NOMO-1 treated with dmso at 0.1 percent for 144 hours (cell line): ENCODE data around the gene CCDC185.
"Not testable (repeated sequence)": the region's sequence is repeated elsewhere in the genome, so short reads cannot be mapped to it uniquely, and the experiment has no call there.

Experiments used
- DNase-seq: peaks from one replicate; lab custom pipeline; 2025; ENCODE audit not compliant: unreplicated experiment; lab: John Stamatoyannopoulos, UW

Gene CCDC185

DNA sequence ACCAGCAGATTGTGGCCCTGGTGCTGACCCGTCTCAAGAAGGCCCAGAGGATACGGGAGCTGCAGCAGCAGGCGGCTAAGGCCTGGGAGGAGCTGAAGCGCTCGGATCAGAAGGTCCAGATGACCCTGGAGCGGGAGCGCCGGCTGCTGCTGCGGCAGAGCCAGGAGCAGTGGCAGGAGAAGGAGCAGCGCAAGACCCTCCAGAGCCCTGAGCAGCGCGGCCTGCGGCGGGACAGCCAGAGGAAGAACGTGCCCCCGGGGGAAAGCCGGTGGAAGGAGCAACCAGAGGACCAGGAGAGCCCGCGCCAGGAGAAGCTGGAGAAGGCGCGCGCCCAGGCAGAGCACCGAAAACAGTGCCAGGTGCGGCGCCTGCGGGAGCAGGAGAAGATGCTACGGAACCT lies 1.0 kb downstream of the CCDC185 start:
- no peak for DNase-seq

DNA sequence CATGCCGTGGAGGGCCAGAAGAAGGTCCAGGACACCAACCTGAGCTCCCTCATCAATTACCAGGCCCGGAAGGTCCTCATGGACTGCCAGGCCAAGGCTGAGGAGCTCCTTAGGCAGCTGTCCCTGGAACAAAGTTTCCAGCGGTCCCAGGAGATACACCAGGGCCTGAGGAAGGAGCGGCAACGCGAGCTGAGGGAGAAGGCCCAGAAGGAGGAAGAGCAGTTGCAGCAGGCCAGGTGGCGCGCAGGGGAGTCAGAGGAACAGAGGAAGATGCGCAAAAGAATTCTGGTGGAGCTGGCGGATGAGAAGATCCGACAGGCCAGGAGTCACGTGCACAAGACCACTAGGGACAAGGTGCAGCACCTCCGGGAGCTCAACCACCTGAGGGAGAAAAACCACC lies 1.5 kb downstream of the CCDC185 start:
- no peak for DNase-seq

GRCh38 chr1:223399393-223399792 lies 6.2 kb downstream of the CCDC185 start:
- DNase-seq: not testable (repeated sequence)

DNA sequence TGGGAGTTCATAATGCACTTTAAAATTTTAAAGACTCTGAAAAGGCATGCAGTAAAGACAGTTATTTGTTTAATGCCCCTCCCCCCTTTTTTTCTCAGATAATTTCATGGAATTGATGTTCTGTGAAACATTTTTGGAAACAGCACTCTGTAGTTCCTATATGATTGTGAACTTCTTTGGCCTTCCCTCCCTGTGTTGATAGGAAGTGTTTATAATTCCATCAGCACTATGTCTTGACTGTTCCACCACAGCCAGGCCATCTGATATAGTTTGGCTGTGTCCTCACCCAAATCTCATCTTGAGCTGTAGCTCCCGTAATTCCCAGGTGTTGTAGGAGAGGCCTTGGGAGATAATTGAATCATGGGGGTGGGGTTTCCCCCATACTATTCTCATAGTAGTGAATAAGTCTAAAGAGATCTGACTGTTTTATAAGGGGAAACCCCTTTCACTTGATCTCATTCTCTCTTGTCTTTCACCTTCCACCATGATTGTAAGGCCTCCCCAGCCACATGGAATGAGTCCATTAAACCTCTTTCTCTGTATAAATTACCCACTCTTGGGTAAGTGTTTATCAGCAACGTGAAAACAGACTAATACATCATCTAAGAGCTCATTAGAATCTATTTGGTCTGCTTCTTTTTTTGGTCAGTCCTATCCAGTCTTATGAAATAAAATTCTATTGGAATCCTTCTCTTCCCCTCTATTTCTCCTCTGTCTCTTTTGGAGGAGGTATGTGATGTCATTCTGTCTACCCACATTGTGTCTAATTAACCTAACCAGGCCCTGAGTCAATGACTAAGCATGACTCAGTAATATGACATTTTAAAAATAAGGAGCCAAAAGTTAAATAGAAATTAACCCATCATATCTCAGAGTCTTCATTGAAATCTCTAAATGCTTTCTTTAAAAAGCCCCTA lies 8.9 kb downstream of the CCDC185 start:
- DNase-seq: no peak

DNA sequence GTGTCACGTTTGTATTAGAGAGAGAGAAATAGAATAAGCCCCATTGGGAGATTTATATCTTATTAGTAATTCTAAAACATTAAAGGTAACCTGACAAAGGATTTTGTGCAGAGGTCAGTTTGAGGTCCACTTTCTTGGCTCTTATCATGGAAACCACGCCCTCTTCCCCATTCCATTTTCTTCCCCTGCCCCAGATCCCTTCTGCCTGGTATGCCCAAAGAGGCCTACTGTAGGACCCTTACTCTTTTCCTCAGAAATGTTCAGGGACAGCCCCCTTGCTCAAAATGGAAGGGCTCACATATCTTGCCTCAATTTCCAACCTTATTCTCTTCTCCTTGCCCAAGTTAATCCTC lies 9.6 kb downstream of the CCDC185 start:
- no peak for DNase-seq

- no peak for DNase-seq
Observed at GRCh38 chr1:223403184-223403815, 10.1 kb downstream of the CCDC185 start.

DNA sequence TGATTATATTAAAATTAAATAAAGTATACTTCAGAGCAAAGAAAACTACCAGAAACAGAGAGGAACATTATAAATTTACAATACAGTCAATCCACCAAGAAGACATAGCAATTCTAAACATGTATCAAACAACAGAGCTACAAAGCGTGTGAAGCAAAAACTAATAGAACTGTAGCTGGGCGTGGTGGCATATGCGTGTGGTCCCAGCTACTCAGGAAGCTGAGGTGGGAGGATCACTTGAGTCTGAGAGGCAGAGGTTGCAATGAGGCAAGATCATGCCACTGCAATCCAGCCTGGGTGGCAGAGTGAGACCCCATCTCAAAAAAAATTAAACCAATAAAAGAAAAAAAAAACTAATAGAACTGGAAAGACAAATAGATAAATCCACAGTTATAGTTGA lies 12.3 kb downstream of the CCDC185 start:
- no peak for DNase-seq

DNA sequence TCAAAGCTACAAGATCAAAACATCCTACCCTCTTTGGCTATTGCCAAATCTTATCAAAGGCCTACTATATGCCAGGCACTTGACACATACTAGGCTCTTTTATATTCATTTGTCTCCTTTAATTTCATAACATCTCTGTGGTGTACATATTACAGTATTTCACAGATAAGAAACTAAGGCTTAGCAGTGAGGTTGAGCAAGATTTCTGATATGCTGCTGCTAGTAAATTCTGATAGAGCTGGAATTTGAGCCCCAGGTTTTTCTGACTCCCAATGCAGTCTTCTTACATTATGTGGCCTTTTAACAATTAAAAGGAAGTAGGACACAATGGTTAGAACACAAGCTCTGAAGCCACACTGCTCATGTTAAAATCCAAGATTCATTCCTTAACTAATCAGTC lies 16.8 kb downstream of the CCDC185 start:
- no peak for DNase-seq

DNA sequence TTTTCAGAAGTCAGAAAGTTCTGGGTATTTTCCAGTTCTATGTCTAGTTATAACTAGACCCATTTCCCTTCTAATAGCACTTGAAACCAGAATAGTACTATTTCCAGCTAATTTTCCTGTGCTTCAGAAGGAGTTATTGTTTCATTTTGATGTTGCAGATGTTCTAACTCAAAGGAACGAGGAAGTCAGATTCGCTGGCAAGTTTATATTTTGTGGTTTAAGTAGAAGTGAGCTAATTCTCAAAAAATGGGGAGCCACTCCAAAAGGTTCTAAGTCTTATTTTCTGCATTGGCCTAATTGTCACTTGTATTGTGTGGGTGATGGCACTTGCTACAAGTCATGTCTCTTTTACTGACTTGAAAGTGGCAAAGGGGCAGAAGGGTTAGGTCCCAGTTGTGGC lies 18.1 kb downstream of the CCDC185 start:
- DNase-seq: no peak

- no peak for DNase-seq
Observed at GRCh38 chr1:223411710-223412109, 18.5 kb downstream of the CCDC185 start.

GRCh38 chr1:223413216-223413615 lies 20.0 kb downstream of the CCDC185 start:
- DNase-seq: no peak

- DNase-seq: no peak
Observed at GRCh38 chr1:223417444-223417843, 24.2 kb downstream of the CCDC185 start.

DNA sequence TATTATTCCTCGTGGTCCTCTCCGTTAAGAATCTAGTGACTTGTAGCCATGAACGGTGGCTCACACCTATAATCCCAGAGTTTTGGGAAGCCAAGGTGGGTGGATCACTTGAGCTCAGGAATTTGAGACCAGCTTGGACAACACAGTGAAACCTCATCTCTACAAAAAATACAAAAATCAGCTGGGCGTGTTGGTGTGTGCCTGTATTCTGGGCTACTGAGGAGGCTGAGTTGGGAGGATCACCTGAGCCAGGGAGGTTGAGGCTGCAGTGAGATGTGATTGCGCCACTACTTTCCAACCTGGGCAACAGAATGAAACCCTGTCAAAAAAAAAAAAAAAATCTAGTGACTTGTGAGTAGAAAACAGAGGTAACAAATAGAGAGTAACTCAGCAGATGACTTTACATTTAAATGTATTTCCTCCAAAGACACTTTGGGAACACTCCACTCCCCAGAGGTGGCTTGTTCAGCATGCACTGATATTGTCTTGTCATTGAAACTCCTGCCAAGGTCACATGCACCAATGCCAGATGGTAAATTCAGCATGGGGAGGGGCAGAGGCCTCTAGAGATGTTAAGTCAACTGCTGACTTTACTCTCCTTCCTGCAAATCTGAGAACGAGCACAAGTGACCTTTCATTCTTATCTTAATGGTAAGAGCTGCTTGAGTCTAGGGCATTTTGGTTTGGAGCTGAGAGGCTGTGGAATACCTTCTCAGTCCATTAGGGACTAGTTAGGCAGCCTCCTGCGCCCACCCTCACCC lies 24.9 kb downstream of the CCDC185 start:
- DNase-seq: no peak

DNA sequence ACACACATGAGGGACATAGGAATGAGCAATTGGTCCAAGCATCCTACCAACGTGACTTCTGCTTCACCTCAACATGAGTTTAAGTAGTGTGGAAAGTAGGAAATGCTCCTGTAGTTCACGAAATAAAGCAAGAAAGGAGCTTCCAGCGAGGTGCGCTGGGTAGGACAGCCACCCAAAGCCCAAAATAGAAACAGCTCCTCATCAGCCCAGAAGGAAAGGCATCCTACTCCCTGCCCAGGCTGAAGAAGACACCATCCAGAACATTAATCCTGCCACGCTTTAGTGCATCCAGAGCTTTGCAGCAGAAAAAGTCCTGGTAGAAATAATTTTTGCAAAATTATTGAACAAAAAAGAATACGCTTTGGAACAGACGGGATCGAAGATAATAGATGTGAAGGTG lies 25.9 kb downstream of the CCDC185 start:
- no peak for DNase-seq

- no peak for DNase-seq
Observed at GRCh38 chr1:223419561-223419960, 26.3 kb downstream of the CCDC185 start.

- no peak for DNase-seq
Observed at GRCh38 chr1:223421025-223421424, 27.8 kb downstream of the CCDC185 start.

DNA sequence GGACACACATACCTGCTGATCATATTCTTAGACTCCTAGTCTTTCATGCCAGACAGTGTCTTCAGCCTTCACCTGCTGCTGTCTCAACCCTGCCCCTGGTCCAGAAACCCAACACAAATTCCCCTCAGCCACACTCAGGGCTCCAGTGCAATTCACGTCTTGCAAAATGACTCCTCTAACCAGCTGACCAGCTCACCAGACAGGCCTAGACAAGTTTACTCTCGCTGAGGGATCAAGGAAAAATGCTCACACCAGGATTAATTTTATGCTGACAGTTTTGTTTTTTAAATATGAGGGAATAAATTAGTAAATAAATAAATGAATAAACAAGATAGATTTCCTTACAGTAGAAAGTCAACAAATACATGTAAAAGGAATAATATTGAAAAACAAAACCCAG lies 28.5 kb downstream of the CCDC185 start:
- no peak for DNase-seq

DNA sequence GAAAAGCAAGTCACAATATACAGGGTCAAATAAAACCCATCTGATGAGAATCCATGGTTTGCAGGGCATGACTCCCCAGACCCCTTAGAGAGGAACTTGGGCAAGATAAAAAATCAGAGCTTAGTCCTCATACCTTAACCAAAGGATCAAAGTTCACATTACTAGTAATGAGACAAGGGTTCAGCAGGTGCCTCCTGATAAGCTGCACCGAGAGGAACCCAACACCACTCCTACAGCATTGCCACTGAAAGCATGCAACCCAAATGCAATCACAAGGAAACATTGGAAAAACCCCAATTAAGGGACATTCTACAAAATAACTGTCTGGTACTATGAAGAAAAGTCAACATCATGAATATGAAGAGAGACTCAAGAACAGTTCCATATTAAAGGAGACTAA lies 29.7 kb downstream of the CCDC185 start:
- DNase-seq: no peak

- DNase-seq: no peak
Observed at GRCh38 chr1:223423641-223424233, 30.5 kb downstream of the CCDC185 start.

DNA sequence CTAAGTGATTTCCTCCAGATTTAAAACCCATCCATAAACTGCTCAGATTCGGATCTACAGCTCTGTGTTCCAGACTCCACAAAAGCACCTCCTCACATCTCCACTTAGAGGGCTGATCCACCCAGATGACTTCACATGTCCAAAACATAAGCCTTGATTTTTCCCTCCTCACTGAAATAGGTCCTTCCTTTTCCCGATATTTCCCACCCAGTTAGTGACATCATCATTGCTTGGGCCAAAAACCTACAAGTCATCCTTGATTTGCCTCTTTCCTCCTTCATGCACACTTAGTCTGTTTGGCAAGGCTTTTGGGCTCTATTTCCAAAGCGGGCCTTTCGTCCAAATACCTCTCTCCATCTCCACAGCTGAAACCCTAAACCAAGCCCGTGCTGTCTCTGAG lies 32.3 kb downstream of the CCDC185 start:
- no peak for DNase-seq

DNA sequence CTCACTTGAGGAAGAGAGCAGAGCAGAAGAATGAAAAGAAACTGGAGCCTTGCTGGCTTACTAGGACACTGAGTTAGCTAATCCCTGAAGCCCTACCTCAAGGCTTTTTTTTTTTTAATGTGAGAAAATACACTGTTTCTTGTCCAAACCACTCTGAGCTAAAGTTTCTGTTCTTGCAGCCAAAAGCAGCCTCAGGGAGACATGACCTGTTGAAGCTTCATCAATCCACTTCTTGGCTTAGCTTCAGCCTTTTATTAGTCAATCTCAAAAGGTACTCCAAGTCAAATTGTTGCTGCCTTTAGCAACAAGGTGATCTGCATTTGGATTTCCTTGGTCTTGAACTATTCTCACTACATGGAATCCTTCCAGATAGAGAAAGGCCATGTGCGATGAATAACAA lies 33.7 kb downstream of the CCDC185 start:
- no peak for DNase-seq
